CD14-positive monocyte (primary cell): Measurements from ENCODE around the gene DIPK1C. TPM values are rescaled to one million over a fixed set of nuclear protein-coding genes. Genes with fewer than 3 reads are reported as not detected.

Experiments
- DNase-seq, 3 donors: peaks; one replicate each; pipeline ENCODE4 v3.0.0-alpha.2; 2011 to 2022
- H2AFZ ChIP-seq: 2 replicates; pipeline ENCODE4 v1.6.0; 2012; ENCODE audit warnings: mild to moderate bottlenecking, low read depth, low read length, inconsistent platforms; ENCODE audit not compliant: insufficient read depth, poor library complexity, severe bottlenecking
- H3K27ac ChIP-seq, 2 donors: 1 replicate in 1 of 2; 2 replicates in 1 of 2; pipeline ENCODE4 v1.5.1; 2012 to 2013; ENCODE audit warnings: low read length in 2 of 2, control low read depth in 1 of 2, inconsistent platforms in 1 of 2, low read depth in 1 of 2, mild to moderate bottlenecking in 1 of 2
- H3K27me3 ChIP-seq, 2 donors: one replicate each; pipeline versions ENCODE4 v1.6.0 to v1.6.1; 2011 to 2013; ENCODE audit warnings: low read length in 2 of 2; ENCODE audit not compliant: control insufficient read depth in 2 of 2, insufficient read depth in 2 of 2
- H3K36me3 ChIP-seq, 2 donors: replicated peaks in 1 of 2; 1 replicate in 1 of 2; 2 replicates in 1 of 2; pipeline versions ENCODE4 v1.5.1 to v1.6.1; 2012 to 2013; ENCODE audit warnings: low read length in 2 of 2, control low read depth in 1 of 2, inconsistent platforms in 1 of 2, mild to moderate bottlenecking in 1 of 2; ENCODE audit not compliant: insufficient read depth in 2 of 2, control insufficient read depth in 1 of 2
- H3K4me1 ChIP-seq, 2 donors: 1 replicate in 1 of 2; 2 replicates in 1 of 2; pipeline versions ENCODE4 v1.5.1 to v1.6.1; 2012 to 2013; ENCODE audit warnings: low read length in 2 of 2, control low read depth in 1 of 2, inconsistent platforms in 1 of 2, mild to moderate bottlenecking in 1 of 2, moderate library complexity in 1 of 2; ENCODE audit not compliant: insufficient read depth in 2 of 2, control insufficient read depth in 1 of 2
- H3K4me2 ChIP-seq: replicated peaks from 2 replicates; pipeline ENCODE3; 2012; ENCODE audit warnings: low read length, moderate library complexity, mild to moderate bottlenecking; ENCODE audit not compliant: poor library complexity, severe bottlenecking; ENCODE audit errors: extremely low read depth
- H3K4me3 ChIP-seq, 3 experiments: fragments of 200-600 bp in 1 of 3; sonication (generic) in 1 of 3; replicated peaks in 1 of 3; 1 replicate in 2 of 3; 2 replicates in 1 of 3; pipeline ENCODE4 v1.5.1; 2011 to 2013; ENCODE audit warnings: low read length in 3 of 3, mild to moderate bottlenecking in 3 of 3, control low read depth in 2 of 3, low read depth in 2 of 3, inconsistent platforms in 1 of 3, moderate library complexity in 1 of 3
- H3K79me2 ChIP-seq: 2 replicates; pipeline ENCODE4 v1.6.0; 2012; ENCODE audit warnings: mild to moderate bottlenecking, control low read depth, inconsistent platforms, low read length, moderate library complexity; ENCODE audit not compliant: insufficient read depth
- H3K9ac ChIP-seq: 2 replicates; pipeline ENCODE4 v1.6.0; 2017; ENCODE audit warnings: low read length, mild to moderate bottlenecking; ENCODE audit not compliant: insufficient read depth, poor library complexity, severe bottlenecking
- H3K9me3 ChIP-seq, 2 donors: replicated peaks in 1 of 2; 1 replicate in 1 of 2; 2 replicates in 1 of 2; pipeline versions ENCODE4 v1.5.1 to v1.6.1; 2012 to 2013; ENCODE audit warnings: low read length in 2 of 2, control low read depth in 1 of 2; ENCODE audit not compliant: control insufficient read depth in 1 of 2, insufficient read depth in 1 of 2
- H4K20me1 ChIP-seq: 2 replicates; pipeline ENCODE4 v1.6.0; 2012; ENCODE audit warnings: mild to moderate bottlenecking, low read length, control low read depth, moderate library complexity; ENCODE audit not compliant: insufficient read depth
- H3K27ac Mint-ChIP-seq, 7 donors: one replicate each; pipeline ENCODE4 v1.8.0; 2020; ENCODE audit warnings: mild to moderate bottlenecking in 7 of 7, mixed read lengths in 7 of 7, moderate library complexity in 6 of 7, inconsistent platforms in 2 of 7
- H3K27me3 Mint-ChIP-seq, 3 donors: one replicate each; pipeline ENCODE4 v1.8.0; 2021 to 2022; ENCODE audit warnings: low read depth in 3 of 3, mild to moderate bottlenecking in 3 of 3, mixed read lengths in 3 of 3, moderate library complexity in 3 of 3, inconsistent platforms in 1 of 3
- H3K36me3 Mint-ChIP-seq, 2 donors: one replicate each; pipeline ENCODE4 v1.8.0; 2020; ENCODE audit warnings: mixed read lengths in 2 of 2, inconsistent platforms in 1 of 2, mild to moderate bottlenecking in 1 of 2
- H3K4me1 Mint-ChIP-seq: one replicate; pipeline ENCODE4 v1.8.0; 2020; ENCODE audit warnings: mild to moderate bottlenecking, mixed read lengths
- H3K4me3 Mint-ChIP-seq, 2 donors: one replicate each; pipeline ENCODE4 v1.8.0; 2020; ENCODE audit warnings: mild to moderate bottlenecking in 2 of 2, mixed read lengths in 2 of 2, moderate library complexity in 1 of 2
- H3K9me3 Mint-ChIP-seq, 7 donors: one replicate each; pipeline ENCODE4 v1.8.0; 2020 to 2022; ENCODE audit warnings: mixed read lengths in 7 of 7, mild to moderate bottlenecking in 6 of 7, moderate library complexity in 6 of 7, inconsistent platforms in 2 of 7
- CTCF ChIP-seq: fragments of 200-600 bp; IDR thresholded peaks from one replicate; pipeline ENCODE4 v1.8.0; 2022; ENCODE audit warnings: antibody characterized with exemption, mild to moderate bottlenecking
- WGBS: methylation state at CpG from one replicate; pipeline ENCODE4 v1.1.5; 2013; ENCODE audit warnings: missing lambda C conversion rate; ENCODE audit not compliant: insufficient coverage; 5-methylcytosine and 5-hydroxymethylcytosine counted together
- intact Hi-C, 2 donors: fragments of 100-400 bp; cut with micrococcal nuclease; formaldehyde crosslinking; loops; one replicate each; pipeline versions ENCODE4 v1.15.0 to v1.15.1; 2023
- polyA plus RNA-seq, 3 donors: library from polyadenylated mRNA; depleted of rRNA in 1 of 3; unstranded in 2 of 3; stranded (reverse) in 1 of 3; fragments of 300-500 nt in 2 of 3; fragments of >200 nt in 1 of 3; fragmentation: Illumina TruSeq in 2 of 3; gene quantifications; 1 replicate in 2 of 3; 2 replicates in 1 of 3; pipeline ENCODE4 v1.2.3, GENCODE V29; 2012 to 2021

Gene DIPK1C
- polyA plus RNA-seq, 3 donors: not detected

GRCh38 chr18:74482697-74483096 lies 25.6 kb upstream of the DIPK1C start:
- H3K36me3 Mint-ChIP-seq: no peaks in the 10 kb centered on the region
- H4K20me1 ChIP-seq: no peaks in the 10 kb centered on the region
- H2AFZ ChIP-seq: no peak overlapping the region
- WGBS: 90% methylated on average over 5 of the region's 11 CpGs
- H3K27me3 Mint-ChIP-seq: peaks cover 0 to 7% (median 3%) of the 10 kb centered on the region in 3 donors
- H3K9me3 ChIP-seq: no peaks in the 10 kb centered on the region
- H3K27me3 ChIP-seq: no peaks in the 10 kb centered on the region
- H3K9me3 Mint-ChIP-seq: peaks cover 0 to 4% (median 0%) of the 10 kb centered on the region in 7 donors
- no peak overlapping the region for H3K27ac Mint-ChIP-seq
- no peak overlapping the region for H3K27ac ChIP-seq
- H3K4me3 ChIP-seq: no peak overlapping the region
- H3K4me3 Mint-ChIP-seq: no peak overlapping the region
- no peak for TF ChIP-seq CTCF
- H3K4me1 ChIP-seq: peaks cover 49 to 56% of the 10 kb centered on the region in 2 donors
- H3K4me2 ChIP-seq: no peak overlapping the region
- DNase-seq: no peak
- H3K4me1 Mint-ChIP-seq: peaks cover 53% of the 10 kb centered on the region
- H3K9ac ChIP-seq: no peak overlapping the region
- intact Hi-C loops: no loop called here
- no peaks in the 10 kb centered on the region for H3K79me2 ChIP-seq
- H3K36me3 ChIP-seq: no peaks in the 10 kb centered on the region

GRCh38 chr18:74480149-74480651 lies 23.1 kb upstream of the DIPK1C start:
- Histone ChIP-seq H3K36me3 (no peaks in the 10 kb centered on the region), H3K4me3 (peak overlapping the region in 1 of 3 experiments; percentile 60), H4K20me1 (no peaks in the 10 kb centered on the region), H3K9me3 (no peaks in the 10 kb centered on the region), H3K4me2 (peak overlapping the region; percentile 58), H3K27me3 (no peaks in the 10 kb centered on the region), H3K9ac (no peak overlapping the region), H2AFZ (no peak overlapping the region), H3K79me2 (no peaks in the 10 kb centered on the region), H3K4me1 (peaks cover 52 to 58% of the 10 kb centered on the region in 2 donors), H3K27ac (peak overlapping the region in 1 of 2 donors; percentile 92)
- Mint-ChIP-seq H3K4me3 (peak overlapping the region in 1 of 2 donors; percentile 74), H3K27ac (peak overlapping the region; percentile 71 to 94 (median 85)), H3K9me3 (peaks cover 0 to 7% (median 0%) of the 10 kb centered on the region in 7 donors), H3K4me1 (peaks cover 48% of the 10 kb centered on the region), H3K27me3 (peaks cover 0 to 6% (median 4%) of the 10 kb centered on the region in 3 donors), H3K36me3 (no peaks in the 10 kb centered on the region)
- no peak for DNase-seq
- 82% methylated on average over 6 of the region's 7 CpGs for WGBS
- no peak for TF ChIP-seq CTCF
- intact Hi-C loops: no loop called here
